GM21526 (cell line): ENCODE measurements around the gene PCBP2.

Experiments used
- ATAC-seq: cut with Tn5 transposase; IDR thresholded peaks from one replicate; pipeline ENCODE4 v1.9.1; 2021; ENCODE audit warnings: moderate library complexity; ENCODE audit not compliant: unreplicated experiment, low FRiP score

The PCBP2 gene

DNA sequence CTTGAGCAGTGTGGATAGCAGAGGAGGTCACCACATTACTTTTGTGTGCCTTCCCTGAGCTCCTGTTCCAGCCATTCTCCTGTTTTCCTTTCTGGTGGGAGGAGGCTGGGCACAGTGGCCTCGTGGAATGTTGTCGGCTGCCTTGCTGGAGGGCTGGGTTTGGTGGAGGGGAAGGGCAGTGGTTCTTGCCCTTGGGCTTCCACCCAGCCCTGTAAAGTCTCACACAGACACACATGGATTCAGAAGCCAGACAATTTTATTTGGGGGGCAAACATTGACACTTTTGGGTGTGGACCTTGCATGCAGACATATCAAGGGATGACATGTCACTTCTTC is 54.5 kb downstream of the PCBP2 start:
- no peak for ATAC-seq

DNA sequence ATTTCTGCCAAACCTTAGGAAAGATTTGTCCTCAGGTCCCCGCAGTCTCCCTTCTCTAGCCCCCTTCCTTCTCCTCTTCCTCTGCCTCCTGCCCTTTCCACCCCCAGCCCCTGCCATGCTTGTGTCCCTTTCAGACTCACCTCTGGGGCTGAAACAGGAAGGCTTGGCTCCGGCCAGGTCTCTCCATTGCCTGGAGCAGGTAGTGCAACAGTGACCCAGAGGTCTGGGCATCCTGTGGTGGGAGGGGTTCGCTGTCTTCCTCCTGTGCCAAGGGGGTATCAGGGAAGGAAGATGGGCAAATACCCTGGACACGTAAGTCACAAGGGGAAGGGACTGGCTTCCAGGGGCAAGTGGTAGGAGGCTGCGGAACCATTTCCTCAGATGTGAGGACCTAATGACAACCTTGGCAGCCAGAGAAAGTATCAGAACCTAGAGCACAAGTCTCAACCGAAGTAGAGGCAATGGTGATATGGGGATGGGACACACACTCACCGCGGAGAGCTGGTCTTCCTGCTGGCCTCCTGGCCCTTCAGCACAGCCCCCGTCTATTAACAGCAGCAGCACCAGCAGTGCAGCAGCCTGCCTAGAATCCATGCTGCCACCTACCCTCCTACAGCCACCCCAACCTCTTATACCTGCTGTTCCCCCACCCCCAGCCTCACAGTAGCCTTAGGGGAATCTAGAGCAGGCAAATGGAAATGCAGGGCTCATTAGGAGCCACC is 55.1 kb downstream of the PCBP2 start, which contains the start of gene NPFF:
Gene NPFF (minus strand): TSS at position 604 of the 722 bp plus-strand sequence. CDS start 10 bp downstream, at position 594.
- no peak for ATAC-seq

DNA sequence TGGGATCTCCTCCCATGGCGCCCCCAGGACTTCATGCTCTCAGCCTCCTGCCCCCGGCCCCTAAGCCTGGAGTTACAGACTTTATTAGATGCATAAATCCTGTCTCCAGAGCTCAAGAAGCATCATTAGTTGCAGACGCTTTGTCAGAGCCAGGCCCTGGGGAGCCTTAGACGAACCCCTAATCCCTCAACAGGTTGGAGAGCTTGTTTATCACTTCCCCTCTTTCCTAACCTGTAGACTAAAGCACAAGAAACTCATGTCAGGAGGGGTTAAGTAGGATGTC is 55.6 kb downstream of the PCBP2 start:
- ATAC-seq = no peak

DNA sequence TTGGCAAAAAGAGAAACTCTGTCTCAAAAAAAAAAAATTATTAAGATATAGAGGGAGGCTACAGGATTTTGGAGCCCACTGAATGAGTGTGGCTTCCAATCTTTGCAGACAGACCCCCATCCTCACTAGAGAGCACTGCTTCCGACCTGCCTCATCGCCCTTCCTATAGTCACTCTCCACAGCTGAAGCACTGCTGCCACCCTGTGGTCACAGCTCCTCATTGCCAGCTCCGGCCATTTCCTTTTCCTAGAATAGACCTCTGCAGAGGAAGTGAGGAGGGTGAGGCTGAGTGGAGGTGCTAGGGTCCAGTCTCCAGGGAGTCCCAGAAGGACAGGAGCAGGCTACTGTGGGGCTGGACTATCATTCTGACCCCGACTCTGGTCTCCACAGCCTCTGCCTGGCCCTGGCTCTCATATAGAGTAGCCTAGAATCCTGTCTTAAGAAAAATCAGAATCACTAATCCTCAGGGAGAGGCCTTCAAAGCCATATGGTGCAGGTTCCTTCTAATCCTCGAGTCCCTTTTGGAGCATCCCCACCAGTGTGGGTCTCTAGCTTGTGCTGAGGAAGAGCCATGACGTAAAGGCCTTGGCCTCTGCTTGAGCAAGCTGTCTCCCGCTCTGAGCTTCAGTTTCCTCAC is 56.8 kb downstream of the PCBP2 start:
- ATAC-seq = no peak

DNA sequence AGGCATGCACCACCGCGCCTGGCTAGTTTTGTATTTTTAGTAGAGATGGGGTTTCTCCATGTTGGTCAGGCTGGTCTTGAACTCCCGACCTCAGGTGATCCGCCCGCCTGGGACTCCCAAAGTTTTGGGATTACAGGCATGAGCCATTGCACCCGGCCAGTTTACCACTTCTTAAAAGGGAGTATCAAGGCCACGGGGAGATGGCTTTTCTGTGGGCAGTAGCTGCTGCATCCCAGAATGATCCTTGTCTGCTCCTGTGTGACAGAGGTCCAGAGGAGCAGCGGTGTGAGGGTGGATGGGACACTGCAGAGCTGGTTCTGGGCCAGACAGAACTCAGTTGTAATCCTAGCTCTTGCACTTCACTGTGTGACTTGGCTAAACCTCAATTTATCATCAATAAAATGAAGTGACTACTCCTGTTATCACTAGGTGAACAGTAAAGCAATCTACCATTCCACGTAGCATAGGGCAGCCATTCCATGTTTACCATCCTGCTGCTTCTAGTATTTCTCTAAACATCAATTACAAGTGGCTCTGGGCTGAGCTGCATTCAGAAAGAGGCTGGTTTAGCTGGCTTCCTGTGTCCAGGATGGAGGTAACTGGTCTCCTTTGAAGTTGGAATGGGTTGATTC is 58.4 kb downstream of the PCBP2 start:
- no peak for ATAC-seq

DNA sequence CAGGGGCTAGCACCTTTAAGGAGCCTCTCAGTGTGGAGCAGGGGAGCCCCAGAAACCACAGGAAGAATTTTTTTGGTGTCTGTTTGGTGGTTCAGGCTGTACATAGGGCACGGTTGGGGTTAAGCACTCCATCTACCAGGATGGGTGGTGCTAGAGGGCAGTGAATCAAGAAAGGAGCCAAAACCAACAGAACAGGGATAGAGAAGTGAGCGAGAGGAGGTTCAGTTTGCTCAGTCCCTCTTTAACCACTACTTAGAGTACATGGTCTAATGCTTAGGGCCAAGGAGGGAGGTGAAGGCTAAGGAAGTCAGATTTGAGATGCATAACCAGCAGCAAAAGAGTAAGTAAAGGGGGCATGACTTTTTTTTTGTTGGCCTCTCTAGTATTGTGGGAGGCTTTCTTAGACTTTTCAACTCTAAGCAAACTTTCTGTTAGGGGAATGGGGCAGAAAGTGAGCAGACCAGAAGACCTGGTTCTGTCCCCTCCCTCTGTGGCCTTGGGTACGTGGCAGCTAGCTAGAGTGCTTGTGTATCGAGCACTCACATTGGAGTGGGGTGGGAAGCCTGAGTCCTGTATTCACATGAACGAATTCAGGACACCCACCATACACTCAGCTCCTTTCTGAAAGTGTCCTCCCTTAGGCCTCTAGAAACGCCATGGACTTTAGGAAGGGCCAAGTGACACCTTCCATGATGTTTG is 62.0 kb downstream of the PCBP2 start:
- no peak for ATAC-seq

DNA sequence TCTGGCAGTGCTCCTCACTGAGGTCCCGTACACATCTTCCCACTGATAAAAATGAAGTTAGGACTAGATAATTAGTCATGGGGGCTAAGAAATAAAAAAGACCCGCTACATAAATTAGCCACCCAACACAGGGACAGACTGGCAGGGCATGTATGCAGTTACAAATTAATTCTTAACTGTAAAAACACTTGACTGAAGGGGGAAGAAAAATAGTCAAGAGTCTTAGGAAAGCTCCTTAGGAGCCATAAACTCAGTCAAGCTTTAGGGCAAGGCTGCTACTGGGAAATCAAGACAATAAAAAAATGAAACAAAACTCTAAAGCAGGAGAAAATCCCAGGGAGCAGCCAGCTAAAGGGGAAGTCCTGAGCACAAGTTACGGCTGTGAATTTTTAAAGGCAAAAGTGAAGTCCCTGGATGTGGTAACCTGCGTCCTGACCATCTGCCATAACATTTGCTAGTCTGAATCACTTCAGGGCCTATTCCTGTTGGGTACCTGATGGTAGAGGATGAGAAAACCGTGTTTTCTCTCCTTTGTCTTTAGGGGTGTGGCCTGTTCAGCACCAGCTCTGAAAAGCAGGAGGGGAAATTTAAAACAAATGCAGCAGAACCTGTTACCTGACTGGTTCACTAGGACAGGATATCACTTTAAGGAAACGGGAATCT is 62.9 kb downstream of the PCBP2 start:
- no peak for ATAC-seq

DNA sequence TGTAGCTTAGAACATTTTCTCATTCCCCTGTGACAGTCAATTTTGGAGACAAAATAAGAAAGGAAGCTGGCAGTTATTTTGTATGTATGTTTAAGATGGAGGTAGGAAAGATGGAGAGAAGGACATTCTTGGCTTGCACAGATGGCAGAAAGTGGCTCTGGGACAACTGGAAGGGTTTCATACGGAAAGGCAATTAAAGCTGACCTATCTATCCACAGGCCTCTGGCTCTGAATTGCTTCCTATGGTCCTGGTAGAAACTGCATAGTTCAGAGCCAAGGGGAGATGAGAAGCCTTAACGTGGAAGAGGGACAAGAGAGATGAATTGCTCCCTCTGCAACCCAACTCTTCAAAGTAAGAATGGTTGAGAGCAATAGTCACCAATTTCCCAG is 63.4 kb downstream of the PCBP2 start:
- no peak for ATAC-seq

DNA sequence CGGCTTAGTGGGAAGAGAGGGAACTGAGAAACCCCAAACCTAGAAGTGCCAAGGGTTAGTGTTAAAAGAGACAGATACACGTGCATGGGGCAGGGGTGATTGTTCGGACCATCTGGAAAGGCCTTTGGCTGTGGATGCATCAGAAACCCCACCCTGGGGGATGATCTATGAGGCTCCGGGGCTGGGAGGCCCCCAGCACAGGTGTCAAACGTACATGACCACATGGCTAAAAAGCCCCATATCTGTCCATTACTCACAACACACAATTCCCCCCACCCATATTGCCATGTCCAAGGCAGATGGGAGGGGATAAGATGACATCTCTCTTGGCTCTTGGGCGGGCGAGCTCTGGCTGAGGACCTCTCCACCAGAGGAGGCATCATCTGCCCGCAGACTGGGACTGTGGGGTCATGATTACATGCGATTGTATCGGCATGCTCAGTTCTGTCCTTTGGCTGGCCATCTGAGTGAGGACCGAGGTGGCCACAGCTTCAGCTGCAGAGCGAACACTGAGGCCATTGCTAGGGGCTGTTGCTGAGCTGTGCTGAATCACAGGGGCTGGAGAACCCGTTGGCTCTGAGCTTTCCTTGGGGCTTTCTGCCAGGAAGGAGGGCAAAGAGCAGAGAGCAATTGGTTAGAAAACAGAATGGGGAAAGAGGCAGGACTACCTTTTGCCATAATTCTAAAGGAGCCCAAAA is 65.0 kb downstream of the PCBP2 start:
- ATAC-seq = no peak

DNA sequence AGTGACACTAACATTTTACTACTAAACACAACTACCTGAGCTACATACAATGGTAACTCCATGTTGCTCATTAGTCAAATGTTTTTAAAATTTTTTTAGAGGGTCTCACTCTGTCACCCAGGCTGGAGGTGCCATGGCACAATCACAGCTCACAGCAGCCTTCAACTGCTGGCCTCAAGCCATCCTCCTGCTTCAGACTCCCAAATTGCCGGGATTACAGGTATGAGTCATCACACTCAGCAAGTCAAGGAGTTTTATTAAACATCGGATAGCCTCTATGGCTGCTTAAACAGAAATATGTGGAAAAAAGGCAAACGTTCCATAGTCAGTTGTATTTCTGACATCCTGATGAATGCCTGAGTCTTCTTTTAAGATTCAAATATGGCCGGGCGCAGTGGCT is 66.5 kb downstream of the PCBP2 start:
- no peak for ATAC-seq

DNA sequence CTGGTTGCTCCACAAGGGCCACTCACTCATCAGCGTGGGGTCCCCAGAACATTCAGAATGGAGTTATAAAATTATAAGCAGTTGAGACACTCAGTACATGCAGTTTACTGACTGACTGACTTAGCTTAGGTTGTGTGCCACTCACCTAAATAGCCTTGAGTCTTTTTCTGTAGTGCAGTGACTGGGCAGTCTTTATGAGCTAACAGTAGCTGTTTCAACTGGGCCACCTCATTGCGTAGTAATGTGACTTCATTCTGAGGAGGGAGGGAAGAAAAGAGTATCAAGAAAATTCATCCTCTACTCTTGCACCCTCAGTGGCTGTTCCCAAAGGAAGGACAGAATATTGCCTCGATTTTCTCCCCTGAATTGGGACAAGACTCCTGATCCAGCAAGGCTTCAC is 71.2 kb downstream of the PCBP2 start:
- no peak for ATAC-seq

DNA sequence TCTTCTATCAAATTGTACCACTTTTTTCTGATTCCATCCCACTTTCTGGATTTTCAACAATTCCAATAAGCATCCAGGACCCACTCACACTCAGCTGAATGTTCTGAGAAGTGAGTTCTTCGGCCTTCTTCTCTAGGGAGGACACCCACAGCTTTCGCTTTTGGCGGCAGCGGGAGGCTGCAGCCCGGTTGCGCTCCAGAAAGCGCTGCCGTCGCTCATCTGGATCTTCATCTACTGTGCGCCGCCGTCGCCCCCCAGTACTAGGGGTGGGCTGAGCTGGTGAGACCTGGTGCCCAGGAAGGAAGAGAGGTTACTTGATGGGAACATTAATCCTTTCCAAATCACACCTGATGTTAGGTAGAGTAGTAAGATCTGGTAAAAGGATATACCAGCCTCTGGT is 72.6 kb downstream of the PCBP2 start:
- ATAC-seq = no peak

DNA sequence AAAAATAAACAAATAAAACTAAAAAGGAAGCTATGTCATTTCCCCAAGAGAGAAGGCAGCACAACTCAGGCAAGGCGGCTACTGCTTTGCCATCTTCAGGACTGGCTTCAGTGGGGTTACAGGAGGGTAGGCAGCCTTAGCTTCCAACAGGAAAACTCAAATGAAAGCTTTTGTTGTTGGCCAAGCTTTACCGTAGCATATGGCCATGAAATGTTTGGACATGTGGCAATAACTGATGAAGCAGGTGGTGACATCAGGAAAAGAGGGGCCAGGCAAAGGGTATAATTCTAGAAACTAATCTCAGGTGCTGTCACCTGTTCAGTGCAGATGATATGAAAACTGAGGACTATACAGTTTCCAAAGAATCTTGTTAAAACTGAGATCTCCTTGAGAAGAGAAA is 78.2 kb downstream of the PCBP2 start:
- ATAC-seq = no peak
